Adrenal gland (tissue), 12 donors: ENCODE data around the gene XYLB. TPM values are rescaled to one million over a fixed set of nuclear protein-coding genes. Genes with fewer than 3 reads are reported as not detected.

Experiments
- DNase-seq, 7 donors: peaks; one replicate each; pipeline ENCODE4 v3.0.0-alpha.2; 2019 to 2020
- H3K27ac ChIP-seq, 5 donors: fragments of 200-600 bp; sonication (generic) in 4 of 5; 1 replicate in 3 of 5; 2 replicates in 2 of 5; pipeline versions ENCODE4 v1.5.1 to v1.8.0; 2016 to 2020; ENCODE audit warnings: mild to moderate bottlenecking in 1 of 5
- H3K27me3 ChIP-seq: fragments of 200-600 bp; 2 replicates; pipeline ENCODE4 v1.8.0; 2021
- H3K36me3 ChIP-seq, 2 donors: fragments of 200-600 bp; replicated peaks in 1 of 2; 1 replicate in 1 of 2; 2 replicates in 1 of 2; pipeline versions ENCODE4 v1.5.1 to v1.8.0; 2018 to 2022
- H3K4me1 ChIP-seq, 2 donors: fragments of 200-600 bp; replicated peaks in 1 of 2; 1 replicate in 1 of 2; 2 replicates in 1 of 2; pipeline versions ENCODE4 v1.5.1 to v1.8.0; 2018 to 2021
- H3K4me3 ChIP-seq, 4 donors: fragments of 200-600 bp; sonication (generic) in 3 of 4; one replicate each; pipeline ENCODE4 v1.5.1; 2016 to 2018
- H3K9me3 ChIP-seq, 3 donors: fragments of 200-600 bp; sonication (generic) in 1 of 3; replicated peaks in 1 of 3; 1 replicate in 2 of 3; 2 replicates in 1 of 3; pipeline versions ENCODE4 v1.5.1 to v1.8.0; 2016 to 2021
- CTCF ChIP-seq, 6 experiments: fragments of 450-650 bp in 4 of 6; fragments of 200-600 bp in 2 of 6; sonication (generic) in 1 of 6; IDR thresholded peaks; 1 replicate in 5 of 6; 2 replicates in 1 of 6; pipeline versions ENCODE4 v1.5.1 to v1.8.0; 2016 to 2021; ENCODE audit warnings: antibody characterized with exemption in 6 of 6, mild to moderate bottlenecking in 2 of 6, moderate library complexity in 1 of 6
- POLR2A ChIP-seq, 2 donors: fragments of 450-650 bp; IDR thresholded peaks; one replicate each; pipeline ENCODE4 v1.6.1; 2017; ENCODE audit warnings: antibody characterized with exemption in 2 of 2, mild to moderate bottlenecking in 2 of 2, moderate library complexity in 1 of 2
- WGBS, 4 donors: extraction: QIAGEN DNeasy Blood & Tissue Kit in 2 of 4; methylation state at CpG; one replicate each; pipeline versions ENCODE4 v1.1.5 to v1.1.7; 2013 to 2017; 5-methylcytosine and 5-hydroxymethylcytosine counted together
- intact Hi-C, 2 donors: fragments of 100-400 bp; cut with DNase I; formaldehyde crosslinking; loops; one replicate each; pipeline versions ENCODE4 v1.14.1 to v1.15.0; 2022 to 2023
- polyA plus RNA-seq, 3 donors: library from polyadenylated mRNA; stranded (reverse); fragments of 200-250 nt in 2 of 3; fragments of 350-450 nt in 1 of 3; fragmentation: Illumina TruSeq in 1 of 3; extraction: RNeasy Lipid Tissue Mini Kit (QIAGEN cat#74804) in 1 of 3; gene quantifications; one replicate each; pipeline ENCODE4 v1.2.3, GENCODE V29; 2013 to 2014
- total RNA-seq, 9 donors: library from RNA; depleted of rRNA in 4 of 9; stranded (reverse); fragments of >200 nt in 4 of 9; fragments of 120-200 nt in 1 of 9; fragmentation: NEBNext Ultra II Directional in 1 of 9; extraction: Animal tissue kit (Norgen Biotek cat#: 25700) in 1 of 9; gene quantifications; one replicate each; pipeline versions ENCODE4 v1.1.0 to v1.2.4, GENCODE V29; 2013 to 2023
- donor health status: healthy with polysubstance abuse.
- donor health status: Bipolar disorder and iron deficiency.
- donor health status: DM: yes; HTN: yes; CAD: no.
- donor health status: DM: no; HTN: no; CAD: no.
- donor health status: DM: no; HTN: no; CAD: no.
- donor health status: DM: yes; HTN: yes; CAD: no.

Gene XYLB
- total and polyA plus RNA-seq, 12 donors = 1.5 to 14.9 (median 7.5) TPM

- Histone ChIP-seq H3K4me1 (no peaks in the 10 kb centered on the region), H3K27ac (no peak overlapping the region), H3K9me3 (no peaks in the 10 kb centered on the region), H3K4me3 (no peak overlapping the region), H3K36me3 (peaks cover 0 to 12% of the 10 kb centered on the region in 2 donors), H3K27me3 (no peaks in the 10 kb centered on the region)
- 70 to 82% (median 74%) methylated on average over 2 of the region's 2 CpGs for WGBS, 4 donors
- no peak for DNase-seq
- TF ChIP-seq POLR2A (IDR thresholded peaks at IDR 0.05) = no peak
- no peak for TF ChIP-seq CTCF (IDR thresholded peaks at IDR 0.05)
- intact Hi-C loops = no loop called here
Measured at GRCh38 chr3:38370149-38370548, 23.6 kb downstream of the XYLB start.

- no peak overlapping the region for H3K4me3 ChIP-seq
- DNase-seq = no peak
- peaks cover 0 to 12% of the 10 kb centered on the region in 2 donors for H3K36me3 ChIP-seq
- intact Hi-C loops = no loop called here
- no peak overlapping the region for H3K27ac ChIP-seq
- 68 to 98% (median 74%) methylated on average over 3 to 4 of the region's 4 CpGs for WGBS, 4 donors
- TF ChIP-seq CTCF (IDR thresholded peaks at IDR 0.05) (no peak), POLR2A (IDR thresholded peaks at IDR 0.05) (no peak)
- no peaks in the 10 kb centered on the region for H3K9me3 ChIP-seq
- H3K27me3 ChIP-seq = no peaks in the 10 kb centered on the region
- H3K4me1 ChIP-seq = no peaks in the 10 kb centered on the region
Measured at GRCh38 chr3:38370861-38371260, 24.3 kb downstream of the XYLB start.

GRCh38 chr3:38371541-38372213 is 25.1 kb downstream of the XYLB start:
- TF ChIP-seq POLR2A (IDR thresholded peaks at IDR 0.05) (no peak), CTCF (IDR thresholded peaks at IDR 0.05) (no peak)
- H3K4me1 ChIP-seq = no peaks in the 10 kb centered on the region
- peaks cover 0 to 12% of the 10 kb centered on the region in 2 donors for H3K36me3 ChIP-seq
- no peak overlapping the region for H3K27ac ChIP-seq
- H3K9me3 ChIP-seq = no peaks in the 10 kb centered on the region
- intact Hi-C loops = no loop called here
- H3K27me3 ChIP-seq = no peaks in the 10 kb centered on the region
- H3K4me3 ChIP-seq = no peak overlapping the region
- WGBS, 4 donors = 86 to 87% (median 86%) methylated on average over 13 to 15 of the region's 15 CpGs
- no peak for DNase-seq

- H3K9me3 ChIP-seq = no peaks in the 10 kb centered on the region
- H3K27ac ChIP-seq = no peak overlapping the region
- no peaks in the 10 kb centered on the region for H3K27me3 ChIP-seq
- intact Hi-C loops = no loop called here
- peaks cover 0 to 12% of the 10 kb centered on the region in 2 donors for H3K36me3 ChIP-seq
- no peak overlapping the region for H3K4me3 ChIP-seq
- WGBS, 4 donors = 91 to 93% (median 92%) methylated on average over 5 of the region's 5 CpGs
- TF ChIP-seq CTCF (IDR thresholded peaks at IDR 0.05) (no peak), POLR2A (IDR thresholded peaks at IDR 0.05) (no peak)
- no peaks in the 10 kb centered on the region for H3K4me1 ChIP-seq
- DNase-seq = no peak
Measured at GRCh38 chr3:38372214-38372601, 25.6 kb downstream of the XYLB start.
